DOHH2 (cell line): ENCODE measurements around the gene MEGF11.

Experiments
- CTCF ChIP-seq: fragments of 200-600 bp; sonication (generic); IDR thresholded peaks from one replicate; pipeline ENCODE4 v1.5.1; 2014; ENCODE audit warnings: antibody characterized with exemption, mild to moderate bottlenecking, low read depth, low read length; ENCODE audit not compliant: poor library complexity, severe bottlenecking
- EZH2phosphoT487 ChIP-seq: fragments of 200-600 bp; sonication (generic); IDR thresholded peaks from 2 replicates; pipeline ENCODE4 v1.6.1; 2017; ENCODE audit warnings: borderline replicate concordance, mild to moderate bottlenecking, antibody characterized with exemption, low read length, moderate library complexity, mixed read lengths

GRCh38 chr15:65875458-65875857, 378.1 kb downstream of the MEGF11 start:
- TF ChIP-seq CTCF, result no peak
- TF ChIP-seq EZH2phosphoT487, result no peak
